WERI-Rb-1 (cell line): Measurements from ENCODE around the gene RMRP.

Experiments
- DNase-seq: peaks from one replicate; pipeline ENCODE4 v3.0.0-alpha.2; 2020
- H3K27ac ChIP-seq: fragments of 250-450 bp; sonication (Bioruptor Pico); 2 replicates; pipeline ENCODE4 v1.5.1; 2020; ENCODE audit warnings: mild to moderate bottlenecking, moderate library complexity
- H3K27me3 ChIP-seq: fragments of 250-450 bp; sonication (Bioruptor Pico); 2 replicates; pipeline ENCODE4 v1.5.1; 2021; ENCODE audit warnings: mild to moderate bottlenecking, low read depth, moderate library complexity; ENCODE audit not compliant: insufficient read depth, severe bottlenecking
- H3K36me3 ChIP-seq: fragments of 250-450 bp; sonication (Bioruptor Pico); 2 replicates; pipeline ENCODE4 v1.5.1; 2020; ENCODE audit warnings: mild to moderate bottlenecking, moderate library complexity
- H3K4me3 ChIP-seq: 2 replicates; pipeline ENCODE4 v1.5.1; 2011; ENCODE audit warnings: low read depth, mild to moderate bottlenecking, control low read depth, low read length
- H3K9me3 ChIP-seq: fragments of 250-450 bp; sonication (Bioruptor Pico); 2 replicates; pipeline ENCODE4 v1.5.1; 2021; ENCODE audit warnings: mild to moderate bottlenecking, moderate library complexity; ENCODE audit not compliant: severe bottlenecking
- TF ChIP-seq, protein P1 (sequence below): IDR thresholded peaks from 2 replicates; pipeline ENCODE4 v1.5.1; 2011; ENCODE audit warnings: low read depth, mild to moderate bottlenecking, control low read depth, inconsistent platforms, low read length

RMRP gene

GRCh38 chr9:35628389-35628991 lies 29.3 kb downstream of the RMRP start:
- H3K36me3 ChIP-seq, result no peaks in the 10 kb centered on the region
- H3K27ac ChIP-seq, result no peak overlapping the region
- DNase-seq, result no peak
- H3K4me3 ChIP-seq, result no peak overlapping the region
- no peaks in the 10 kb centered on the region for H3K27me3 ChIP-seq
- no peaks in the 10 kb centered on the region for H3K9me3 ChIP-seq
- TF ChIP-seq, protein P1, sequence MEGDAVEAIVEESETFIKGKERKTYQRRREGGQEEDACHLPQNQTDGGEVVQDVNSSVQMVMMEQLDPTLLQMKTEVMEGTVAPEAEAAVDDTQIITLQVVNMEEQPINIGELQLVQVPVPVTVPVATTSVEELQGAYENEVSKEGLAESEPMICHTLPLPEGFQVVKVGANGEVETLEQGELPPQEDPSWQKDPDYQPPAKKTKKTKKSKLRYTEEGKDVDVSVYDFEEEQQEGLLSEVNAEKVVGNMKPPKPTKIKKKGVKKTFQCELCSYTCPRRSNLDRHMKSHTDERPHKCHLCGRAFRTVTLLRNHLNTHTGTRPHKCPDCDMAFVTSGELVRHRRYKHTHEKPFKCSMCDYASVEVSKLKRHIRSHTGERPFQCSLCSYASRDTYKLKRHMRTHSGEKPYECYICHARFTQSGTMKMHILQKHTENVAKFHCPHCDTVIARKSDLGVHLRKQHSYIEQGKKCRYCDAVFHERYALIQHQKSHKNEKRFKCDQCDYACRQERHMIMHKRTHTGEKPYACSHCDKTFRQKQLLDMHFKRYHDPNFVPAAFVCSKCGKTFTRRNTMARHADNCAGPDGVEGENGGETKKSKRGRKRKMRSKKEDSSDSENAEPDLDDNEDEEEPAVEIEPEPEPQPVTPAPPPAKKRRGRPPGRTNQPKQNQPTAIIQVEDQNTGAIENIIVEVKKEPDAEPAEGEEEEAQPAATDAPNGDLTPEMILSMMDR, result no peak

- Histone ChIP-seq H3K9me3 (no peaks in the 10 kb centered on the region), H3K27ac (no peak overlapping the region), H3K27me3 (no peaks in the 10 kb centered on the region)
Observed at GRCh38 chr9:35627575-35627974, 30.2 kb downstream of the RMRP start.

GRCh38 chr9:35619800-35620158 lies 38.0 kb downstream of the RMRP start:
- no peak for DNase-seq
- no peak overlapping the region for H3K27ac ChIP-seq
- TF ChIP-seq, protein P1, result no peak
- no peaks in the 10 kb centered on the region for H3K36me3 ChIP-seq
- H3K4me3 ChIP-seq, result no peak overlapping the region
- H3K27me3 ChIP-seq, result no peaks in the 10 kb centered on the region
- H3K9me3 ChIP-seq, result no peaks in the 10 kb centered on the region

More at GRCh38 chr9:35627575-35627974, 30.2 kb downstream of the RMRP start:
- Histone ChIP-seq H3K4me3 (no peak overlapping the region), H3K36me3 (no peaks in the 10 kb centered on the region)
- DNase-seq, result no peak
- TF ChIP-seq, protein P1, result no peak

- no peaks in the 10 kb centered on the region for H3K36me3 ChIP-seq
- TF ChIP-seq, protein P1, result no peak
- DNase-seq, result no peak
- H3K9me3 ChIP-seq, result no peaks in the 10 kb centered on the region
- no peak overlapping the region for H3K4me3 ChIP-seq
- H3K27ac ChIP-seq, result no peak overlapping the region
- no peaks in the 10 kb centered on the region for H3K27me3 ChIP-seq
Observed at GRCh38 chr9:35618854-35619799, 38.7 kb downstream of the RMRP start.

DNA sequence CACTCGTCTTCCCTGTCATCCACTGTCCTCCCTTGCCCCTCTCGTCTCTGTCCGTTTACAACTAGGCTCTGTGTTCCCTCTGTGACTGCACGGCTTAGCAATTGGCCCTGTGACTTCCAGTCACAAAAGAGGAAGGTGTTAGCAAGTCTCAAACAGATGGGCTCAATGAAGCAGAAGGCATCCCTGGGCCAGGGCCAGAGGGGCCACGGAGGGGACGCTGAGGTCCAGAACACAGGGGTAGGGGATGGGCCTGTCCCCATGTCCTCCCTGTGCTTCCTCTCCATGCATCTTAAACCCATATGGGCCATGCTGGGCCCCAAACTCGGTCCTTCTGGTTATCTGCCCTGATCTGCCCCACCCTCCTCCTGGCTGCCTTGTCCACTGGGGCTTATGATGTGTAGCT lies 39.5 kb downstream of the RMRP start, which contains the start of gene CD72:
TSS of gene CD72 (minus strand) at position 89 of the 403 bp plus-strand sequence. CDS start 110 bp downstream, outside the sequence.
- TF ChIP-seq, protein P1, result no peak
- no peaks in the 10 kb centered on the region for H3K27me3 ChIP-seq
- no peaks in the 10 kb centered on the region for H3K36me3 ChIP-seq
- no peak within 1 kb of the TSS for H3K27ac ChIP-seq
- peak within 1 kb of the TSS; percentile 51 for H3K4me3 ChIP-seq
- H3K9me3 ChIP-seq, result no peaks in the 10 kb centered on the region
- no peak for DNase-seq
